Stimulated activated CD4-positive, alpha-beta T cell treated with anti-CD3 and anti-CD28 coated beads, Interleukin-15, amount 100 ng/mL, for 24 hours (primary cell): ENCODE data around the gene KPNB1.

ENCODE experiments used
- DNase-seq: peaks from one replicate; pipeline ENCODE4 v3.0.0-alpha.2; 2020

Gene KPNB1

DNA sequence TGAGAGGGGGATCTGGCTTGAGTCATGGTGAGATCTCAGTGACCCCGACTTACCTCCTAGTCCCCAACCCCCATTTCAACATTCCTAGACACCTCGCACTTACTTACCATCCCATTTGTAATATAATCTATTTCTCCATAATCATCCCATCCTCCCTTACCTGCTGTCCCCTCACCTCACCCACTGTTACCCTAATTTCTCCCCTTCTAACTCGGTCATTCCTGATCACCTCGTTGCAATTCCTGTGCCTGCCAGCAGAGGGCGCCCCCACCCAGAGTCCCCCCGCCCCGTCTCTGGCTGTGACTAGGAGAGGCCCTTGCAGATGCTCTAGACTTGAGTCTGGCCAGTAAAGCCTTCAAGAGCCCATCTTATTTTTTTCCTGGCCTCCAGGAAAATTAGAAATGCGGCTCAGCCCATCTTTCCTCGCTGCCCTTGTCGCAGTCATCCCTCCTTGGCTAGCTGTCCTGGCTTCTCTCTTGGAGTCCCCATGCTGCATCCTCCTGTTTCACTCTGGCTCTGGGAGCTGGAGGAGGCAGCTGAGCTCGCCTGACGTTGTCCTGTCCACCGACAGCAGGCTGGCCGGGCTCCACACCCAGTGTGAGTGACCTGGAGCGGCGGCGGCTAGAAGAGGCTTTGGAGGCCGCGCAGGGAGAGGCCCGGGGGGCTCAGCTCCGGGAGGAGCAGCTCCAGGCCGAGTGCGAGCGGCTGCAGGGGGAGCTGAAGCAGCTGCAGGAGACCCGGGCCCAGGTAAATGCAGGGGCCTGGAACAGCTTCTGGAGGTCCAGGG, 49.2 kb downstream of the KPNB1 start:
- peak; percentile 88 for DNase-seq

DNA sequence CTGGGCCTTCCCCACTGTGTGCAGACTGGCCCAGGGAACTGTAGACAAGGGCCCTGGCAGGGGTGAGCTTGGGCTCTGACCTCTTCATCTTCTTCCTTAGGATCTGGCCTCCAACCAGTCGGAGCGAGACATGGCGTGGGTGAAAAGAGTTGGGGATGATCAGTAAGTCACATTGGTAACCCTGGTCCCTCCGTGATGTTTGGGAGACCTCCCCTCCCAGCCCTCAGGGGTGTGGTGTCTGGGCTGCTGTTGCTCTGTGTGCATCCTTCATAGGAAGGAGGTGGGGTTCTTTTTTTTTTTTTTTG, 49.8 kb downstream of the KPNB1 start:
- no peak for DNase-seq

DNA sequence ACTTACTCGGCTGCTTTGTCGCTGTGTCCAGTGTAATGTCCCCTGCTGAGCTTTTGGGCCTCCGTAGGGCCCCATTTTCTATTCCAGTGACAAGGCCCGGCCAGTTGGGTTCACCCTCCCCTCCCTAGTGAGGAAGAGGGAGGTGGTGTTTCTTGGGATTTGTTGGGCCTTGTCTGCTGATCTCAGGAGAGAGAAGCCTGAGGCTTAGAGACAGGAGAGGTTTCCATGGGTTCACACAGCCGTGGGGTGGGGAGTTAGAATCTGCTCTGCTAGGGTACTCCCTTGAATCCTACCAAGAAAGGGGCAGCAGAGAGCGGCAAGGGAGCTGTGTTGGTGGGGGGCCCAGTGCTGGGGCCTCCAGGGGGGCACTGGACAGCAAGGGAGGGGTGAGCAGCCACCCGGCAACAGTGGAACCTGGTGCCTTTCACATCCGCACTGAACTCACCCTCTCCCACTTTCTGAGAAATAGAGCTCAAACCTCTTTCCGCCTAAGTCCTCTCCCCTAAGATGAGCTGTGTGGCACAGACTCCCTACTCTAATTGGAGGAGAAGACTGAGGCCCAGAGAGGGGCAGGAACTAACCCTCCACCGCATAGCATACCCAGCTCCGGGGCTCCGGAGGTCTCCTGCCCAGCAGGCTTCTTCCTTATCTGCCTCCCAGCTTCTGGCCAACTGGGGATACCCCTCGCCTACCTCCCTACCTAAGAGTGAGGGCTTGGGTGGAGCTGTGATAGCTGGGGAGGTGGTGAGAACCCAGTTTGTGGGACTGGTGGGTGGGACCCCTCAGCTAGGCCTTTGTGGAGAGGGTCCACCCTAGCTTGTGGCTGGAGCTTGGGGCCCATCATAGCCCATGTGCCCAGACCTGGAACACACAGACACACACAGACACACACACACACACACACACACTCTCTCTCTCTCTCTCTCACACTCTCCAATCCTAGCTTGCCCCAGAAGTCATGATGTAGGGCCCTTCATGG, 51.0 kb downstream of the KPNB1 start:
- no peak for DNase-seq

DNA sequence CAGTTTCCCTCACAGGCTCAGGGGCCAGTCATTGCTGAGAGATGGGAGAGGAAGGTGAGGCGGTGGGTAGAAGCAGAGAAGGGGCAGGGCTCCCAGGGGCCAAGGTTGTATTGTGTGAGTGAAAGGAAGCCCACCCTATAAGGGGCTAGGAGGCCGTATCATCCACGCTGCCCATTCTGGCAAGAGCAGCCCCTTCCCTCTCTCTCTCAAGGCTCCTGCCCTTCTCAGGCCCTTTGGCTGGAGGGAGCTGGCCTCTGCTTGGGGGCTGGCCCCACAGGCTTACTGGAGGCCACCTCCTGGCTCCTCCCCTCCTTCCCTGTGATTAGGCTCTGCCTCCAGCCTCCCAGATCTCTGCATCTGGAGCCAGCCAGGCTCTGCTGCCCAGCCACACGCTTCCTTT, 51.9 kb downstream of the KPNB1 start:
- DNase-seq, result no peak

DNA sequence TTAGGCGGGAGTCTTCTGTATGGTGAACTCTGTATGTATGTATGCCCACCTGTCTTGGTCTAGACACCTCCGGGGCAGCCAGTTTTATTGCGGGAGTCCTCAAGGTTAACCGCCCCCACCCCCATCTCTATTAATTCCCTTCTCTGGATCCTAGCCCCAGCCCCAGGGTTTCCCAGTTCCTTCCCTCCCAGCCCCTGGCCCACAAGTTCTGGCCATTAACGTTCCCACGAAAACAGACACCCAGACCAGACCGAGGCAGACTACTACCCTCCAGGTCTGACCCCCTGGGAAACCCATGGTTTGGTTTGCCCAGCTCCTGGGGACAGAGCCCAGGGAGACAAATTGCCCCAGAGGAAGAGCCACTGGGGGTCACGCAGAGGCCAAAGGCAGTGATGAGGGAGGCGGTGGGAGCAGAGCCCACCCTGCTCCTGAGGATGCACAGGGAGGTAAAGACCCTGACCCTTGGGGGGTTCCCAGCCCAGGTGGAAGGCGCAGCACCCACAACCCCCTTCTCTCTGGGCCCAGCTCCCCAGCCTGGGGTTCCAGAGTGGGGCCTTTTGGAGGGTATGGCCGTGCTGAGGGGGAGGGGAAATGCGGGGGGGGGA, 52.8 kb downstream of the KPNB1 start:
- DNase-seq, result no peak

DNA sequence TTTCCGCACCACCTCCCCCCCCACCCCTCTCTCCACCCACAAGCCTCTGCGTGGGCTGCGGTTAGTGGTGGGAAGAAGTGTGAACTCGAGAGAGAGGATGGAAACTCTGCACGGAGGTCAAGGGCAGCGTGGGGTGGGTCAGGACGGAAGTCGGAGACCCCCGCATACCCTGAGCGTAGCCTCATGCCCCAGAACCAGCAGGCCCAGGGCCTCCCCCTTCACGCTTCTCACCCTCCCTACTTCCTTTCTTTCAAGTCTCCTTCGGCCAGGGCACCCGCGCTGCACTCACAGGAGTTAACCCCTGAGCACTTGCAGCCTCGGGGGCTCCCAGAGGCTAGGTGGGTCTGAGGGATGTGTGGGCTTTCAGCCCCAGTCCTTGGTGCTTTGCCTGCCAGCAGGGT, 53.5 kb downstream of the KPNB1 start:
- DNase-seq, result peak; percentile 71

DNA sequence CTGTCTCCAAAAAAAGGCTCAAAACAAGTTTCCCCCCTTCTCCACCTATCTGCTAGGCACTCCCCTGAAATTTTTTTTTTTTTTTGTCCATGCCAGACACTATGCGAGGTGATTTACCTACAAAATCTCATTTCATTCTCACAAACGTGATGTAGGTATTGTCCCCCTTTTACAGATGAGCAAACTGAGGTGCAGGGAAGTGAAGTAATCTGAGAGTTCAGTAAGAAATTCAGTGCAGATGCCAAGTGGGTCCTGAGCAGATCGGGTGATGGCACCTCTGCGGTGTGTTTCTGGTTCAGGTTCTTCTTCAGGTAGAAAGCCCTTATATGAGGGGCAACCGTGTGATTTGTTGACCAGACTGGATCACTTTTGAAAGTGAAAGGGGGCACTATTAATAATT, 54.0 kb downstream of the KPNB1 start:
- no peak for DNase-seq

DNA sequence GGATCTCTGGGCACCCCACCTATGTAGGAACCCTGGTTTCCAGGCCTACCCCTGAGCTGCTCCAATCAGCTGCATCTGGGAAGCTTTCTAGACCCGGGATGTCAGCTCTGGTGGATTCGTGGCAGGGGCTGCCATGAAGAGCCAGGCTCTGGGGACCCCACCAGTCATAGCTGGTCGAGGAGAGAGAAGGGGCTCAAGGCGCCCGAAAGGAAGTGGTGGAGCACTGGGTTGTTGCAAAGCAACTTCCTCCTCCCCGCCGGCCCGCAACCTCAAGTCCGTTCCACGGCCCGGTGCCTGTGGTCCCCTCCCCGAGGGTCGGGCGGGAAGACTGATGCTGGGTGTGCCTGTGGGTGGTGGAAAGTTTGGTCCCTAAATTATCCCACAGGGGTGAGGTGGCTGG, 54.4 kb downstream of the KPNB1 start:
- no peak for DNase-seq

DNA sequence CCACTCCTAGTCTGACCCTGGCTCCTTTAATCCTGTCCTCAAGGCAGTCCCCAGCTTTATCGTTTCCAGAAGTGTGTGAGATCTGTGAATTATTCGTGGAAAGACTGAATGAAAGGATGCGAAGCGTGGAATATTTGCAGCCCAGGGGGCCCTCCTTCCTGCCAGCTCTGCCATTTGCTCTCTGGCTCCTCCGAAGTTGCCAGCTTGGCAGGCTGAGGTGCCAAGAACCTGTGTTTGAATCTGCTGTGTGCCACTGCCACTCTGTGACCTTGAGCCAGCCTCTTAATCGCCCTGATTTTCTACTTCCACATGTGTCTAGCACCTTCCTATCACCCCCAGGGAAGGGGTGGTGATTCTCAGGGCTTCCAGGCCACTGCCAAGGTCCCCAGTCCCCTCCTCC, 55.0 kb downstream of the KPNB1 start:
- DNase-seq, result no peak

DNA sequence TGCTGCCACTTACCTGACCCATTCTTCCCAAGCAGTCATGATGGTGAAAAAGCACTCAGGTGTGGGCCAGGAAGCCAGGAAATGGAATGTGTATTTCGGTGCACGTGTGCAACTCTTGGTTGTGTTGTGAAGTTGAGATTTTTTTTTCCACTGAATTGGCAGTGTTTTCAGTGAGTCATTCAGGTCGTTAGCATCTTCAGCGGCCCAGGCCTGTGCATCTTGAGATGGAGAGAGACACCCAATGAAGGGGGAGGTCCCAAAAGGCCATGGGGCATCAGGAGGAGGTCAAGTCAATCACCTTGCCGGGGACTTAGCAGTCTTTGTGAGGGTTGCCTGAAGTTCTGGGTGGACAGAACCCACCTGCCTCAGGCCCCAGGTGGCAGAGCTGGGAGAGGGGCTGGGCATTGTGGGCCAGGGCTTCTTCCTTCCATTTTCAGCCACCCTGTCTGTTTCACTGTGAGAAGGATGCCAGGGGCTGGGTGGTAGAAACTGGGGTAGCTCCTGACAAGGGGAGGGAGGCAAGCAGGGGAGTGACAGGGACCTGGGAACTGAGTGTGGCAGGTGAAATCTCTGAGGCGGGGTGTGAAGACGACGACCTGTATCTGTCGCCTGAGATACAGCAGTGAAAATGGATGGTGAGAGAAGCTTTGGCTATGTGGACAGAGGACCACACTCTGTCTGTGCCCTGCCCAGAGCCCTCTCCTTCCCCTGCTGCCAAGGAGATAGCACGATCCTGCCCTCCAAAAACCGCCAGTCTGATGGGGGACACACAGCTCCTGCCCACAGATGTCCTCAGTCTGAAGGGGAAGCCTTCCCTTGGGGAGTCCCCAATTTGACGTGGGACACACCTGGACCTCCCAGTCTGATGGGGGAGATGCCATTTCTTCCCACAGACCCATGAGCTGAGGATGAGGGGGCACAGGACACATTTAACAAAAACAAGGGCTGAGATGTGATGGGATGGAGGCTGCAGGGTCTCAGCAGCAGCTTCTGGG, 56.1 kb downstream of the KPNB1 start:
- DNase-seq, result peak; percentile 79

DNA sequence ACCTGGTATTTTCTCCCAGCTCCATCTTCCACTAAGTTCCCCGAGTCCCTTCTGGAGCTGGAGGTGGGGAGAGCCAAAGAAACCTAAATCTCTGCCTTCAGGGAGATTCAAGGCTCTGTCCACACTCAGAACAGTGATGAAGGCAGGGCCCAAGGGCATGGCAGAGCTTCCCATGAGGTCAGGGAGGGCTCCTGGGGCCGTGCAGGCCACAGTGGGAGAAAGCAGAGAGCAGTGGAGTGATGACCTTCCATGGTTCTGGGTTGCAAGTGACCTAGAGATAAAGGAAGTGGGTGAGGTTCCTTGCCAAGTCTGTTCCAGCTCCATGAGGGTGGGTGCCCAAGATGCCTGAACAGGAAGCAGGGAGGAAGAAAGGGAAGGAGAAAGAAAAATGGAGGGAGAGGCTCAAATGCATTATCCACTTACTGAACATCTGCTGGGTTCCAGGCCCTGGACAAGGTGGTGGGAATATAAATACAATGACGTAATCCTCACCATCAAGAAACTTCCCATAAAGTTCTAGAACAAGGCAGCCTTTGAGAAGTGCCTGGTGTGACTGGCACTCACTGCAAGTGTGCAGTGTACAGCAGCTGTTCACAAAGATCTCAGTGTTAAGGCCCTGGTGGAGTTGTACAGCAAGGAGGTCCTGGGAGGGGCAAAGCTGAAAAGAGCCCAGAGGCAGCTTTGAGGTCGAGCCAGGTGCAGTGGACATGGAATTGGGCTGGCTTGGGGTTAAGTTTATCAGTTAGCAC, 57.5 kb downstream of the KPNB1 start:
- no peak for DNase-seq

DNA sequence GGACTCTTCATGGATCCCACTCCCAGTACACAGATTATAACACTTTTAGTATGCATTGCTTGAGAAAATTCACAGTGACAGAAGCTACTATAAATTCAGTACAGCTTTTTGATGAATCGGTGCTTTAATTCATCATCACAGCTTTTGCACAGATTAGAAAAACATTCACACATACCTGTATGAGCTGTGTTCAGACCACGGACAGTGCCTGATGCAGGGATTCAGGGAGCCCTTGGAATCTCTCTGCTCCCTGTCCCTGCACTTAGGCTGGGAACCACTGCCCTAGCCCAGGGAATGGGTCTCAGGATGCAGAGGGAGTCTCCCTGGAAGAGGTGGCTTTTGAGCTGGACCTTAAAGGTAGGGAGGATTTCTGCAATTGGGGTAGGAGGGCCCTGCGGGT, 58.2 kb downstream of the KPNB1 start:
- no peak for DNase-seq

DNA sequence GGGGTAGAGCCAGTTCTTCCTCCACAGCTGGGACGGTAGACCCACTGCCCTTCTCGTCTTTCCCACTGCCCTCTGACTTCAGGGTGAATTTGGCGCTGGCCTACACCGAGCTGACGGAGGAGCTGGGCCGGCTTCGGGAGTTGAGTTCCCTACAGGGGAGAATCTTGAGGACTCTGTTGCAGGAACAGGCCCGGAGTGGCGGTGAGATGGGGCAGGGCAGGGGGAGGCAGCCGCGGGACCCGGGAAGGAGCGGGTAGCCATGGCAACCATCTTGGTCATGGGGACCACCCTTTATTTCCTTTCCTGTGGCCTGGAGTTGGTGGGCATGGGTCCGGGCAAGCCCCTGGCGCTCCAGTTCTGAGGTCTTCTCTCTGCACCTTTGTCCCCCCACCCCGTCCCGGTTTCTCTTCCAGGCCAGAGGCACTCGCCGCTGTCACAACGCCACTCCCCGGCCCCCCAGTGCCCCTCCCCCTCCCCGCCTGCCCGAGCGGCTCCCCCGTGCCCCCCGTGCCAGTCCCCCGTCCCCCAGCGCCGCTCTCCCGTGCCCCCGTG, 58.7 kb downstream of the KPNB1 start:
- no peak for DNase-seq

DNA sequence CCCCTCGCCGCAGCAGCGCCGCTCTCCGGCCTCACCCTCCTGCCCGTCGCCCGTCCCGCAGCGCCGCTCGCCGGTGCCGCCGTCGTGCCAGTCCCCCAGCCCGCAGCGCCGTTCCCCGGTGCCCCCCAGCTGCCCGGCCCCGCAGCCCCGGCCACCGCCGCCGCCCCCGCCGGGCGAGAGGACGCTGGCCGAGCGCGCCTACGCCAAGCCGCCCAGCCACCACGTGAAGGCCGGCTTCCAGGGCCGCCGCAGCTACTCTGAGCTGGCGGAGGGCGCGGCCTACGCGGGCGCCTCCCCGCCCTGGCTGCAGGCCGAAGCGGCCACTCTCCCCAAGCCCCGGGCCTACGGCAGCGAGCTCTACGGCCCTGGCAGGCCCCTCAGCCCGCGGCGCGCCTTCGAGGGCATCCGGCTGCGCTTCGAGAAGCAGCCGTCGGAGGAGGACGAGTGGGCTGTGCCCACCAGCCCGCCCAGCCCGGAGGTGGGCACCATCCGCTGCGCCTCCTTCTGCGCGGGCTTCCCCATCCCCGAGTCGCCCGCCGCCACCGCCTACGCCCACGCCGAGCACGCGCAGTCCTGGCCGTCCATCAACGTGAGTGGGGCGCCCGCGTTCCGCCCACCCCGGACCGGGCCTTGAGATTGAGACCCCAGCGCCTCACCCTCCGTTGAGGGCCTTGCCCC, 59.3 kb downstream of the KPNB1 start:
- no peak for DNase-seq

DNA sequence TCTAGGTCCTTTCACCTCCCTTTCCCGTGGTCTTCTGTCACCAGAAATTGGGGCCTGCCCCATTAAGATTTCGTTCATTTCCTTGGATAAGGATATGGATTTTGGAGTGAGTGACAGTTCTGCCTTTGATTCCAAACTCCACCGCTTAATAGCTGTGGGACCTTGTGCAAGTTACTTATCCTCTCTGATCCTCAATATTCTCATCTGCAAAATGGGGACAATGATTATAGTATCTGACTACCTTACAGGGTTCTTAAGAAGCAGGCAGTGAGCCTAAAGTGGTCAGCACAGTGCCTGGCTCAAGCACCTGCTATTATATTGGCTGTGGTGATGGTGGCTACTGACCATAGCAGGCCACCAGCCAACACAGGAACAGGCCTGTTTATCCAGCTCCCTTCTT, 59.9 kb downstream of the KPNB1 start:
- DNase-seq, result no peak

DNA sequence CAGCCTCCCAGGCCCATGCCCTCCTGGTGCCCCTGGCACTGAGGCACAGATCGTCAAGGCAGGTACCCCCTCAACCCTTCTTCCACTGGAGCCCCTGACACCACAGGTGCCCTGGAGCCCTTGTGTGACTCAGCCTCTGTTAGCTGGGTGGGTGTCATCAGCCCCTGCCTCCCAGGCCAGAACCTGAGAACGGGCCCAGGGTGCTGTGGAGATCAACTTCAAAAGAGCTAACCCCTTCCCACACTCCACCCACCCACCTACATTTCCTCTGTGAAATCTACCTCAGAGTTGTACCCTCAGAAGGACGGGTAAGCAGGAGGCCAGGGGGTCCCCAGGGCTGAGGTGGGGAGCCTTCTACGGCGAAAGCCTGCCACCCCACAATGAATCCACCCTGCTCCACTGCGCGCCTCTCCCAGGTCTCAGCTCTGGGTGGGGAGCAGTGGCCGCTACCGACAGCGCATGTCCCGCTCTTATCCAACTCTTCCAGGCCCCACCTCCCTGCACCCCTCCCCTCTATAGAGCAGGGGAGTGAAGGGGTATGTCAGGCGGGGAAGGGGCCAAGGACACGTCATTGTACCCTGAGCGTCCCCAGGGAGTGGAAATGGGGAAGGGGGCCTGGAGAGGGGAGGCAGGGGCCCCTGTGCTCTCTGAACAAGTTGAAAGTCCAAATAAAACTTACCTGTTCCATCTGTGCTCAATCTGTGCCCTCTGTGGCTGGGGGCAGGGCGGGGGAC, 61.8 kb downstream of the KPNB1 start:
- no peak for DNase-seq

DNA sequence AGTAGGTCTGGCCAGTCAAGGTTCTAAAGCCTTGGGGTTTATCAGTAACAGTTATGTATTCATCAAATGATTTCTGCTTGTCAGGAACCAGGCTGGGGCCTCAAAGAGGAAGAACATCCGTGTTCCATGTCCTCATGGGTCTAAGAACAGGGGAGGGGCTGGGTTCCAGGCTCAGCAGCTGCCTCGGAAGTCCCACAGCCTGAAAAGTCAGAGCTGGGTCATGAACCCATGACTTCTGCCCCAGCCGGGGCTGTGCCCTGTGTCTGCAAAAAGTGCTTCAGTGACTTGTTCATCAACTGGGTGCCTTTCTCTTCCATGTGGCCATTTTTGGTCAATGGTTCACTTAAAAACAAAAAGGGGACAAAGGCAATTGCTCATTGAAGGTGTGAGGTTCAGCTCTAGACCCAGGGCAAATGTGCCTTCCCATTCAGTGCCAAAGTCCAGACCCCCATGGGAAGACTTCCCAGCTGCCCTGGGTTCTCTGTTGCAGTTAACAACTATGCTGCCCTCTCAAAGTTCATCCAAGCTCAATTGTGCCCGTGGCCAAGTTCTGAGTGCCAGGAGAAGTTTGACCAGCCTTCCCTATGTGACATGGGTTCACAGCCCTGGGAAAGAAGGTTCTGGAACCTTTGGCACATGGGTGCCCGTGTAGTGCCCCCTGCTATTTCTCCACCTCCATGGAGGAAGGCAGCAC, 62.8 kb downstream of the KPNB1 start:
- no peak for DNase-seq

DNA sequence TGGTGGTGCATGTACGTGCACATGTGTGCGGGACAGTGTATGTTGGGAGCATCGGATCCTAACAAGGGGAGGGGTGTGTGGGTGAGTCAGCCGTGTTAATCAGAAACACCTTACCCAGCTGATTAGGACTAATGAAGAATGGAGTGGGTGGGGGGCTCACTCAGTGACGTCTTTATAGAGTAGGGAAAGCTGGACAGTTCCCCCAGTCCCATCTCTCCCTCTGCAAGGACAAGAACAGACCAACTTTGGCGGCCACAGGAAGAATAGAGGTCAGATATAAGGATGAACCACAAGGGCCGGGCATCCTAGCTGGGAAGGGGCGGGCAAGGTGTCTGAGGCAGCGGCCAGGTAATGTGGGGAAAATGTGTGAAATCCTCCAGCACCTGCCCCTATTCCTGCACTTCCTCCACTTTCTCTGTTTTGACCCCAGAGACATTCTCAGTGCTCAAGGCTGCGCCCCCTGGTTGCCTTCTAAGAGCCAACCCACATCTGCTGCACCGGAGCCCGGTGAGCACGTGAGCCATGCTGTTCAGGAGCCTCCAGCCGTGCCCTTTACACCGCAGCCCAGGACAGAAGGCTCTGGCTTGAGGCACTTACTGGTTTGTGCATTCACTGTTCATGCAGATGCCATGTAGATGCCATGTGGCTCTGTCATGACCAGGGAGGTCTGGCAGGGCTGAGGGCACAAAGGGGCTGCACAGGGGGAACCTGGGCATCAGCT, 64.4 kb downstream of the KPNB1 start:
- DNase-seq, result no peak
